ENCODE measurements around the gene CTNNA3.
"Not testable (repeated sequence)": the region's sequence is repeated elsewhere in the genome, so short reads cannot be mapped to it uniquely, and the experiment has no call there.

Gene CTNNA3

GRCh38 chr10:67599597-67599996 is 96.4 kb downstream of the CTNNA3 start:
- DNase-seq: no peak

GRCh38 chr10:67596641-67597040 is 99.4 kb downstream of the CTNNA3 start:
- DNase-seq: no peak

GRCh38 chr10:67587771-67588170 is 108.2 kb downstream of the CTNNA3 start:
- DNase-seq: no peak

- no peak for DNase-seq
Measured at GRCh38 chr10:67575532-67575931, 120.5 kb downstream of the CTNNA3 start.

GRCh38 chr10:67573484-67573883 is 122.5 kb downstream of the CTNNA3 start:
- no peak for DNase-seq

- no peak for DNase-seq
Measured at GRCh38 chr10:67571503-67571902, 124.5 kb downstream of the CTNNA3 start.

- DNase-seq: not testable (repeated sequence)
Measured at GRCh38 chr10:67558311-67558710, 137.7 kb downstream of the CTNNA3 start.

GRCh38 chr10:67553254-67553653 is 142.7 kb downstream of the CTNNA3 start:
- DNase-seq: no peak

- DNase-seq: no peak
Measured at GRCh38 chr10:67550838-67551402, 145.1 kb downstream of the CTNNA3 start.

GRCh38 chr10:67550046-67550445 is 145.9 kb downstream of the CTNNA3 start:
- no peak for DNase-seq

GRCh38 chr10:67549390-67549789 is 146.6 kb downstream of the CTNNA3 start:
- DNase-seq: no peak

GRCh38 chr10:67541411-67541810 is 154.6 kb downstream of the CTNNA3 start:
- DNase-seq: no peak

- DNase-seq: no peak
Measured at GRCh38 chr10:67539312-67539711, 156.7 kb downstream of the CTNNA3 start.

GRCh38 chr10:67537906-67538305 is 158.1 kb downstream of the CTNNA3 start:
- no peak for DNase-seq

- DNase-seq: no peak
Measured at GRCh38 chr10:67533376-67533775, 162.6 kb downstream of the CTNNA3 start.

GRCh38 chr10:67530990-67531389 is 165.0 kb downstream of the CTNNA3 start:
- not testable (repeated sequence) for DNase-seq

GRCh38 chr10:67527351-67527750 is 168.6 kb downstream of the CTNNA3 start:
- DNase-seq: no peak

- no peak for DNase-seq
Measured at GRCh38 chr10:67521546-67521945, 174.4 kb downstream of the CTNNA3 start.

GRCh38 chr10:67520924-67521520 is 175.0 kb downstream of the CTNNA3 start:
- DNase-seq: peak; percentile 17

GRCh38 chr10:67519434-67519833 is 176.6 kb downstream of the CTNNA3 start:
- DNase-seq: no peak

GRCh38 chr10:67518756-67519155 is 177.2 kb downstream of the CTNNA3 start:
- DNase-seq: no peak

- no peak for DNase-seq
Measured at GRCh38 chr10:67518043-67518442, 178.0 kb downstream of the CTNNA3 start.

- DNase-seq: no peak
Measured at GRCh38 chr10:67506757-67507091, 189.3 kb downstream of the CTNNA3 start.

- DNase-seq: no peak
Measured at GRCh38 chr10:67506083-67506756, 189.8 kb downstream of the CTNNA3 start.
